NOMO-1 (cell line): ENCODE measurements around the gene TNNI3K.

Experiments used
- DNase-seq, 2 experiments: peaks; one replicate each; lab custom pipeline; 2025; ENCODE audit not compliant: unreplicated experiment in 2 of 2; lab: John Stamatoyannopoulos, UW

The TNNI3K gene

GRCh38 chr1:74375376-74375775 lies 140.2 kb downstream of the TNNI3K start:
- DNase-seq: no peak

DNA sequence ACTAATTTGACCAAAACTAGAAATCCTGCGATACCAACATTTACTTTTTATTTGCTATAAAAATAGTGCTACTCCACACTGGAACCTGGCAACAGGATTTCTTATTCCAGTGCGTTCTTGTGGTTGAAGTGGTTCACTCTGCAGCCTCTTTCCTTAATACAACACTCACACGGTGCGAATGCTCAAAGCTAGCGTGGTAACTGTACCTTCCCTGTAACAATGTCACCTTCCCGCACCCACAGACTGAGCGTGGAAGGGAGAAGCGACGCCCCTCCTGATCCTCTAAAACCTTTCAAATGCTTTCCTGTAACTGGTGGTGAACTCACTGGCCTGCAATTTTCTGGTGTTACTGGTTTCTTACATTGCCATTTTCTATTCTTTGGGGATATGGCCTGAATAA lies 145.1 kb downstream of the TNNI3K start:
- no peak for DNase-seq

DNA sequence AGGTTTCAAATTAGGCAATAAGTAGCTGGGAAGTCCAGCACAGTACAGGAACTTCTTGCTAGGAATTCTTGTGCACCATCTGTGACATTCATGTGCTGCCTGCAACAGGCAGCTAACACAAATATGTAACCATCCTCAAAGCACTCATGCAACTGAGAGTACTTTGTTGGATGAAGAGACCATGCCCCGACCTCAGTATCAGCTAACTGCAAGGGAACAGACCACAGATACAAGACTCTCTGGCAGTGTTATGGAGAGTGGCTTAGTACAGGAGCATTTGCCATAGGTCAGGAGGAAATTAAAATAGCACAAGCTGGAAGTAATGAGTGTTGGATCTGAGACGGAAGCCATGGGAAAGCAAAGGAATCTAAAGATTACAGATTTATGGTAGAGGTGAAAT lies 153.7 kb downstream of the TNNI3K start:
- no peak for DNase-seq

DNA sequence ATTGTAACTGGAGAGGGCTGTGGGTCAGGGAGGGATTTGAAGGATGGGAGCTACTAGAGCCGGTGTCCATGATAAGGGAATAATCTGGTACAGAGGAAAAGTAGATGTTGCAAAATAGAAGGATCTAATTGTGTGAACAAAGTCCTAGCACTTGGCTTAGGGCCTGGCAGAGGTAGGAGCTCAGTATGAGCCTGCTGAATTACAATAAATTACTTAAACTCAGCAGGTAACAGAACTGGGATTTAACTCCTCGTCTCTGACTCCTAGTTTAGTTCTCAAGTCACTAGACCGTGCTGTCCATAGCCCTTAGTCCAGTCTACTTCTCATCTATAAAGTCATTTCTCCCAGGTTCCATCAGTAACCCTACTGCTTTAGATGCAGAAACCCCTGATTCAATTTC lies 157.0 kb downstream of the TNNI3K start:
- DNase-seq: no peak

DNA sequence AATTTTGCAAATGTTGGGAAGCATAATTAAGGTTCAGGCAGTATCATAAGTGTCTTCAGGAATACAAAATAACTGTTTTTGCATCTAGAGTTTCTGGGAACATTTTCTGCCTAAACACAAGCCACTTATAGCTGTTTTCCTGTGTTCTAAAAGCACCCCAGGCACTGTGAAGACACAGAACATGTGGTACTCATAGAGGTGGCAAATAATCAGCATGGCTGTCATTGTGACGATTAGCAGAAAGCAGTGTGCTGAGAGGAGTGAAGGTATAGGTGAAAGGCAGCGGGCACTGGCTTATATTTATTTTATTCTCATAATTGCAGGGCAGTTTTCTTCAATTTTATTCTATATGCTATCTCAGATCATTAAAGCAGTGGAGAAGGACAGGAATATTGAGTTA lies 157.7 kb downstream of the TNNI3K start:
- no peak for DNase-seq

GRCh38 chr1:74395571-74395970 lies 160.4 kb downstream of the TNNI3K start:
- no peak for DNase-seq

GRCh38 chr1:74396462-74396861 lies 161.3 kb downstream of the TNNI3K start:
- no peak for DNase-seq

DNA sequence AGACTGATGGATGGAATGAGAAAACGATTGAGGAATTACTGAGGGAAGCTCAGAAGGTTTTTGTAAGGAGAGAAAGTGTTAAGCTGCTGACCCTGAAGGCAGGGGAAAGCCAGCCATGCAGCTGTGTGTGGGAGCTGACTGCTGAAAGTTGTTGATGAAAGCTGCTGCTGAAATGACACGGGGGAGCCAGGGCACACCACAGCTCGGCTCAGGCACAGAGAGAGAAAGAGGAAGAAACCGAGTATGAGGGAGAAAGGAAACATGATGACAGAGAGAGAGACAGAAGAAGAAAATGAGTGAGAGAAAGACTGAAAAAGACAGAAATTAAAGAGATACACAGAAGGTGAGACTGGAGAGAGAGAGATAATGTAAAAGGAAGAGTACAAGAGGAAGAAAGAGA lies 161.7 kb downstream of the TNNI3K start:
- DNase-seq: no peak

DNA sequence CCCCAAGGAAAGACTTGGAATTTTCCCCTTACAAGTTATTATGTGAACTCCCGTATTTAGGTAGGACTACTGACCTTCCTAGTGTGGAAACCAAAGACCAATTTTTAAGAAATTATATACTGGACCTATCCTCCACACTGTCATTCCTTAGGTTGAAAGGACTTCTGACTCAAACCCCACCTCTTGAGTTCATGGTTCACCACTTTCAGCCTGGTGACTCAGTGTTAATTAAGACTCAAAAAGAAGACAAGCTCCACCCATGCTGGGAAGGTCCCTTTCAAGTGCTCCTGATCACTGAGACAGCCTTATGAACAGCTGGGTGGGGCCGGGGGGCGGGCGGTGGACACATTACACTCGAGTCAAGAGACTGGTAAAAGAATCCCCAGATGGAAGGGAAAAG lies 164.1 kb downstream of the TNNI3K start:
- no peak for DNase-seq

GRCh38 chr1:74402873-74403272 lies 167.7 kb downstream of the TNNI3K start:
- no peak for DNase-seq

DNA sequence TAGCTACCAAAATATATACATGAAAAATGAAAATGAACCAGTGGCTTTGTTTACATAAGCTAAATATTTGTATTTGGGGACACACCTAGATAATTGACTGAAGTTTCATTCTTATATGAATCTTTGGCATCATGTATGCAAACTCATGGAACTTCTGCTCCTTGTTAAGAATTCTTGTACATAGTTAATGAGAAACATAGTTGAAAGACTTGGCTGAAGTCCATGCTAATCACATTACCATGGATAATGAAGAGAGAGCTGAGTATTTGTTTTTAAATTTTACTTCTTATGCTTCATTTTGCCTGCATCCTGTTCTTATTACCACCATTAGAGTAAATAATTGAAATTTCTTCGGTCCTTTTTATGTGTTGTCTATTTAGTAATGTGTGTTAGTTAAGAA lies 168.4 kb downstream of the TNNI3K start:
- DNase-seq: no peak

GRCh38 chr1:74406759-74407158 lies 171.6 kb downstream of the TNNI3K start:
- no peak for DNase-seq

DNA sequence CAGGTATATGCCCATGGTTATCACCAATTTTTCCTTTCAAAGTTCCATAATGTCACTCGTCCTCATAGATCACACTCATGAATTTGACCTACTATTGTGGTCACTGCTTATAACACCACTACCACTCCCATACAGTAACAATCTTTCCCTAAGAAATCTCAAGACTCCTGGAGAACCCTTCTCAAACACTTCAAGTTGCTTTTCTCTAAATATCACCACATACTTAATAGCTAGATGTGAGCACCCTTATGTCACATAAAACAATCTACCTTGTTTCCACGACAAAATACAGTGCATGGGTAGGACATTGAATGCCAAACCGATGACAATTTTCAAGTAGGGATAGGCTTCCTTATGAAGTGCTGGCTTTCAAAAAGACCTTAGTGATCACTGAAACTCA lies 172.7 kb downstream of the TNNI3K start:
- no peak for DNase-seq

DNA sequence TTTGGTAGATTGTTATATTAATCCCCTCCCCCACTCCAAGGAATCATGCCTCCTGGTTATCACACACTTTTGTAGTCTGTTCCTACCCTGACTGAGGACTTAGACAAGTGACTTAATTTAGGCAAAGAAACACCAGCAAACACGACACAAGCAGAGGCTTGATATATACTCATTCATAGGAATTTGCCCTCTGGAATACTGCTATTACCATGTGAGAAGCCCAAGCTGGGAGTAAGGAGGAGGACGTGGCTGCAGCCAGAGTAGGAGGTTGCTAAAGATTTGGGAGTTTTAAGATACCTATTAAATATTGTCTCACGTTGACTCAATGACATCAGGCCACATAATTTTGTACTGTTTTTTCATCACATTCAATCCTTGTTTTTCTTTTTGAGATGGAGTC lies 177.1 kb downstream of the TNNI3K start:
- DNase-seq: no peak

- no peak for DNase-seq
Observed at GRCh38 chr1:74415935-74416334, 180.7 kb downstream of the TNNI3K start.

DNA sequence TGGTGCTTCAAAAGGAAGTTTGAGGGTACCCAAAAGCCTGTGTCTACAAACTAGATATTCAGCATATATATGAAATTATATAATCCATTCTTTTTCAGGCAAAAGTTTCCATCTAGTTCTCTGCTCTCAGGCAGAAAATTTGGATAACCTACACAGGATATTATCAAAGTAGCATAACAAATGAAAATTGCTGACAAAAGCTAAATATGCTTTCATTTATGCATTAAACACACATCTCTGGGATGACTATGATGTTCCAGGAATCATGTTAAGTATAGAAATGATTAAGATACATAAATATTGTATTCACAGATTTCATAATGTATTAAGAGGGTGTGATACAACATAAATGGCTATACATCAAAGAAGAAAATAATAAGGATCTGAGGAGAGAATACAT lies 184.4 kb downstream of the TNNI3K start:
- DNase-seq: no peak

DNA sequence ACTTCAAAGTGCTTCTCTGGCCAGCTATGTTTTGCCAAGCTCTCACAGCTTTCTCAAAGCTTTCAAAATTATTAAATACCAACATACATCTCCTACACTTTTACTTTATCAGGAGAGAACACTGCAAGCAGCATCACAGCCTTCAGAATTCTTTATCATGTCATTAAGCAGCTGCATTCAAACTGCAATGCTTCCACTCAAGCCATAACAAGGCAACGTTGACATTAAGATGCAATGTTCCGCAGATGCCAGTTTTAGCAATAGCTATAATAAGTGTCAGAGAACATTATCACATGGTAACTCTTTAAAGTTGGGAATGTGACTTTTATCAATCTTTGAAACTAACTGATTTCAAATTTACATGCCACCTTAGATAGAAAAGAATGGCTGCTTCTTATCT lies 185.3 kb downstream of the TNNI3K start:
- DNase-seq: no peak

DNA sequence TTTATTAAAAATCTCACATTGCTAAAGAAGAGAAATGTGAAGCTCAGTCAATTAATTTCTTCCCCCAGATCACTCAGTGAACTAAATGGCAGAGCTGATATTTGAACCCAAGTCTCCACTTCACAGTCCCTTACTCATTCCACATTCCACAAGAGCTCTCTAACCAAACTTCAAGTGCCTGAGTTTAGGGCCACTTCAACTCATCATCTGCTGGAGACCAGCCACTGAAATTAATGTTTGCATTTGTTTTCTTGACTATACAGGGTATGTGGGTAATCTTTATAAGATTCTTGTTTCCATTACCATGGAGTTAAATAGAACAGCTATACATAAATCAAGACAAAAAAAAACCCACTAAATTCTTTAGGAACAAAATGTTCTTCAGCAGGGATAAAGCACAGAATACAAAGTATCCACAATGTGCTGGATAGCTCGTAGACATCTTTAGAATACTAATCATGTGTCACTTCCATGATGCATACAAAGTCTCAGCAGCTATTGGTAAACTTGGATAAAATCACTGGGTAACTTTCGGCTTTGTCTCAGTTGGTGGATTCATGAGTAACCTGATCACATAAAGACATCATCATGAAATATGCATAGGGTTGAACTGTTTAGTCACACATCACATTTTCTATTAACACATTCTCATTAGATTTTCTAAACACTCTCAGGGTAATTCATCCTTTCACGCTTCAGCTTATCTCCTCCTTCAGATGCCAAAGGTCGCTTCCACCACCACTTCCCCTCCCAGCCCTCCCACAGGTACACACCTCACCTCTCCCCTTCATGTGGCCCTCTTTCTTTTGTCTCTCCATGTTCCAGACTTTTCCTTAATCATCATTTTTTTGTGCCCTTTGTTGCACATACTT lies 187.5 kb downstream of the TNNI3K start:
- no peak for DNase-seq

DNA sequence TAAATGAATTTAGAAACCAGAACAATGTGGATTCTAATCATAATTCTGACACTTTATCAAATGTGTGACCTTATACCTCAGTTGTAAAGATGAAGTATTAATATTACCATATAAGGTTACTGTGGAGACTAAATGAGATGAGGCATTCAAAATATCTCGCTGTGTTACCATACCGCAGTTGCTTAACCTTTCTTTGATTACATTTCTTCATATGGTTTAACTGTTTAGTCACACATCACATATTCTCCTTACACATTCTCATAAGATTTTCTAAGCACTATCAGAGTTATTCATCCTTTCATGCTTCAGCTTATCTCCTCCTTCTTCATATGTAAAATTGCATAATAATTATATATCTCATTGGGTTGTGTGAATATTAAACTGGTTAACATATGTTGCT lies 188.3 kb downstream of the TNNI3K start:
- DNase-seq: no peak

GRCh38 chr1:74425676-74426075 lies 190.5 kb downstream of the TNNI3K start:
- DNase-seq: no peak

GRCh38 chr1:74426208-74426937 lies 191.2 kb downstream of the TNNI3K start:
- no peak for DNase-seq

GRCh38 chr1:74427681-74428080 lies 192.5 kb downstream of the TNNI3K start:
- no peak for DNase-seq
